ENCODE results near the gene BRD4. TPM values are rescaled to one million over a fixed set of nuclear protein-coding genes. Genes with fewer than 3 reads are reported as not detected.
A peak's percentile ranks its signal among the peaks of the same experiment; 100 is the strongest.

Gene BRD4
- total and polyA plus RNA-seq, 2 of the 13 experiments (the other 11 are each of a cell fraction or from before 2014, with no cell fraction given) = 10.5 to 11.4 TPM

GRCh38 chr19:15332311-15332996, at the start of gene BRD4 (continued):
- TF ChIP-seq ZNF777 (CRISPR knock-in tag; IDR thresholded peaks at IDR 0.05) (no peak), MIER3 (CRISPR knock-in tag; IDR thresholded peaks at IDR 0.05; ENCODE audit: borderline replicate concordance) (no peak), ZNF510 (CRISPR knock-in tag; IDR thresholded peaks at IDR 0.05; ENCODE audit: low read depth) (no peak), ZNF160 (CRISPR knock-in tag; IDR thresholded peaks at IDR 0.05) (no peak), NFKB2 (CRISPR knock-in tag; IDR thresholded peaks at IDR 0.05; ENCODE audit: borderline replicate concordance) (no peak), HIVEP1 (CRISPR knock-in tag; IDR thresholded peaks at IDR 0.05) (no peak), SMAD9 (CRISPR knock-in tag; IDR thresholded peaks at IDR 0.05) (no peak), DR1 (CRISPR knock-in tag; IDR thresholded peaks at IDR 0.05) (no peak), GPN1 (CRISPR knock-in tag; IDR thresholded peaks at IDR 0.05; ENCODE audit: borderline replicate concordance) (no peak), DZIP1 (CRISPR knock-in tag; IDR thresholded peaks at IDR 0.05) (no peak), ZBTB43 (CRISPR knock-in tag; conservative IDR thresholded peaks at IDR 0.05) (no peak), BCLAF1 (IDR thresholded peaks at IDR 0.05) (no peak), DMAP1 (CRISPR knock-in tag; IDR thresholded peaks at IDR 0.05) (0 out of 2 replicates have a peak, but pooled peaks have one; percentile 32), ZNF230 (CRISPR knock-in tag; IDR thresholded peaks at IDR 0.05) (no peak), ZSCAN31 (CRISPR knock-in tag; IDR thresholded peaks at IDR 0.05; ENCODE audit: low read depth) (no peak), ELF3 (CRISPR knock-in tag; IDR thresholded peaks at IDR 0.05) (no peak), SPEN (CRISPR knock-in tag; IDR thresholded peaks at IDR 0.05; ENCODE audit: low read depth) (no peak), CCAR2 (optimal IDR thresholded peaks at IDR 0.05; ENCODE audit: low read depth, low read length) (no peak), ZXDC (CRISPR knock-in tag; IDR thresholded peaks at IDR 0.05) (no peak), ZNF562 (CRISPR knock-in tag; IDR thresholded peaks at IDR 0.05; ENCODE audit: borderline replicate concordance) (no peak), SALL1 (CRISPR knock-in tag; IDR thresholded peaks at IDR 0.05) (no peak; the same call in none of the 2 replicates), NR1H2 (CRISPR knock-in tag; IDR thresholded peaks at IDR 0.05; ENCODE audit: borderline replicate concordance, low read depth) (no peak)
